Endodermal cell (in vitro differentiated cells): ENCODE results near the gene SOAT2. TPM values are rescaled to one million over a fixed set of nuclear protein-coding genes. Genes with fewer than 3 reads are reported as not detected.
A peak's percentile ranks its signal among the peaks of the same experiment; 100 is the strongest.

Source experiments
- DNase-seq: peaks from one replicate; pipeline ENCODE4 v3.0.0-alpha.2; 2017
- H3K27ac ChIP-seq: 2 replicates; pipeline ENCODE4 v1.5.1; 2013; ENCODE audit warnings: mild to moderate bottlenecking, low read depth, low read length, moderate library complexity
- H3K27me3 ChIP-seq: 2 replicates; pipeline ENCODE4 v1.6.1; 2013; ENCODE audit warnings: mild to moderate bottlenecking, low read length, moderate library complexity; ENCODE audit not compliant: insufficient read depth, control insufficient read depth, poor library complexity, severe bottlenecking
- H3K36me3 ChIP-seq: 2 replicates; pipeline ENCODE4 v1.7.0; 2013; ENCODE audit warnings: mild to moderate bottlenecking, low read length, moderate library complexity; ENCODE audit not compliant: control insufficient read depth, insufficient read depth
- H3K4me1 ChIP-seq: one replicate; pipeline ENCODE4 v1.7.0; 2013; ENCODE audit warnings: low read length; ENCODE audit not compliant: control insufficient read depth, insufficient read depth
- H3K4me3 ChIP-seq: 2 replicates; pipeline ENCODE4 v1.5.1; 2013; ENCODE audit warnings: mild to moderate bottlenecking, low read length, moderate library complexity
- H3K9ac ChIP-seq: 2 replicates; pipeline ENCODE4 v1.6.1; 2013; ENCODE audit warnings: mild to moderate bottlenecking, low read length, moderate library complexity; ENCODE audit not compliant: poor library complexity, severe bottlenecking; ENCODE audit errors: extremely low read depth
- H3K9me3 ChIP-seq: 2 replicates; pipeline ENCODE4 v1.6.1; 2013; ENCODE audit warnings: mild to moderate bottlenecking, low read length, moderate library complexity; ENCODE audit not compliant: control insufficient read depth
- H3K27ac Mint-ChIP-seq: 2 replicates; pipeline ENCODE4 v1.8.0; 2020; ENCODE audit warnings: mixed read lengths
- H3K27me3 Mint-ChIP-seq: 2 replicates; pipeline ENCODE4 v1.8.0; 2021; ENCODE audit warnings: mild to moderate bottlenecking, mixed read lengths; ENCODE audit not compliant: insufficient read depth
- H3K36me3 Mint-ChIP-seq: 2 replicates; pipeline ENCODE4 v1.8.0; 2020; ENCODE audit warnings: low read depth, mixed read lengths
- H3K4me1 Mint-ChIP-seq: 2 replicates; pipeline ENCODE4 v1.8.0; 2020; ENCODE audit warnings: mixed read lengths
- H3K4me3 Mint-ChIP-seq: 2 replicates; pipeline ENCODE4 v1.8.0; 2020; ENCODE audit warnings: mild to moderate bottlenecking, moderate library complexity, mixed read lengths
- H3K9me3 Mint-ChIP-seq: 2 replicates; pipeline ENCODE4 v1.8.0; 2020; ENCODE audit warnings: mild to moderate bottlenecking, mixed read lengths
- WGBS, 2 experiments: methylation state at CpG; one replicate each; pipeline versions ENCODE4 v1.1.5 to v1.1.7; 2013; ENCODE audit warnings: missing lambda C conversion rate in 2 of 2, mixed read lengths in 1 of 2; ENCODE audit not compliant: insufficient coverage in 1 of 2, insufficient read length in 1 of 2; 5-methylcytosine and 5-hydroxymethylcytosine counted together
- total RNA-seq, 2 donors: library from RNA; stranded (reverse); fragmentation: NEBNext Ultra II Directional in 1 of 2; extraction: Animal tissue kit (Norgen Biotek cat#: 25700) in 1 of 2; gene quantifications; 2 replicates in 1 of 2; 3 replicates in 1 of 2; pipeline ENCODE4 v1.2.1, GENCODE V29; 2021
- TF ChIP-seq, protein P1 (sequence below): fragments of 200-600 bp; sonication (generic); conservative IDR thresholded peaks from 2 replicates; pipeline ENCODE4 v1.5.0; 2021; ENCODE audit warnings: antibody characterized with exemption, mild to moderate bottlenecking

Gene SOAT2
- total RNA-seq, 2 donors from 2014 or later = 0.46 to 0.71 TPM

- WGBS, 2 experiments = 89 to 99% methylated on average over 10 to 20 of the region's 20 CpGs
- peaks cover 22% of the 10 kb centered on the region for H3K36me3 Mint-ChIP-seq
- peaks cover 12% of the 10 kb centered on the region for H3K27me3 Mint-ChIP-seq
- Histone ChIP-seq H3K9me3 (no peaks in the 10 kb centered on the region), H3K4me1 (no peaks in the 10 kb centered on the region), H3K36me3 (peaks cover 10% of the 10 kb centered on the region), H3K4me3 (no peak overlapping the region), H3K9ac (no peak overlapping the region), H3K27ac (no peak overlapping the region), H3K27me3 (no peaks in the 10 kb centered on the region)
- DNase-seq = peak; percentile 35
- H3K4me3 Mint-ChIP-seq = no peak overlapping the region
- H3K27ac Mint-ChIP-seq = no peak overlapping the region
- TF ChIP-seq, protein P1, sequence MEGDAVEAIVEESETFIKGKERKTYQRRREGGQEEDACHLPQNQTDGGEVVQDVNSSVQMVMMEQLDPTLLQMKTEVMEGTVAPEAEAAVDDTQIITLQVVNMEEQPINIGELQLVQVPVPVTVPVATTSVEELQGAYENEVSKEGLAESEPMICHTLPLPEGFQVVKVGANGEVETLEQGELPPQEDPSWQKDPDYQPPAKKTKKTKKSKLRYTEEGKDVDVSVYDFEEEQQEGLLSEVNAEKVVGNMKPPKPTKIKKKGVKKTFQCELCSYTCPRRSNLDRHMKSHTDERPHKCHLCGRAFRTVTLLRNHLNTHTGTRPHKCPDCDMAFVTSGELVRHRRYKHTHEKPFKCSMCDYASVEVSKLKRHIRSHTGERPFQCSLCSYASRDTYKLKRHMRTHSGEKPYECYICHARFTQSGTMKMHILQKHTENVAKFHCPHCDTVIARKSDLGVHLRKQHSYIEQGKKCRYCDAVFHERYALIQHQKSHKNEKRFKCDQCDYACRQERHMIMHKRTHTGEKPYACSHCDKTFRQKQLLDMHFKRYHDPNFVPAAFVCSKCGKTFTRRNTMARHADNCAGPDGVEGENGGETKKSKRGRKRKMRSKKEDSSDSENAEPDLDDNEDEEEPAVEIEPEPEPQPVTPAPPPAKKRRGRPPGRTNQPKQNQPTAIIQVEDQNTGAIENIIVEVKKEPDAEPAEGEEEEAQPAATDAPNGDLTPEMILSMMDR = no peak
- H3K9me3 Mint-ChIP-seq = no peaks in the 10 kb centered on the region
- H3K4me1 Mint-ChIP-seq = peaks cover 9% of the 10 kb centered on the region
These were observed 41.0 kb upstream of the SOAT2 start for GRCh38 chr12:53062011-53062961.

DNA sequence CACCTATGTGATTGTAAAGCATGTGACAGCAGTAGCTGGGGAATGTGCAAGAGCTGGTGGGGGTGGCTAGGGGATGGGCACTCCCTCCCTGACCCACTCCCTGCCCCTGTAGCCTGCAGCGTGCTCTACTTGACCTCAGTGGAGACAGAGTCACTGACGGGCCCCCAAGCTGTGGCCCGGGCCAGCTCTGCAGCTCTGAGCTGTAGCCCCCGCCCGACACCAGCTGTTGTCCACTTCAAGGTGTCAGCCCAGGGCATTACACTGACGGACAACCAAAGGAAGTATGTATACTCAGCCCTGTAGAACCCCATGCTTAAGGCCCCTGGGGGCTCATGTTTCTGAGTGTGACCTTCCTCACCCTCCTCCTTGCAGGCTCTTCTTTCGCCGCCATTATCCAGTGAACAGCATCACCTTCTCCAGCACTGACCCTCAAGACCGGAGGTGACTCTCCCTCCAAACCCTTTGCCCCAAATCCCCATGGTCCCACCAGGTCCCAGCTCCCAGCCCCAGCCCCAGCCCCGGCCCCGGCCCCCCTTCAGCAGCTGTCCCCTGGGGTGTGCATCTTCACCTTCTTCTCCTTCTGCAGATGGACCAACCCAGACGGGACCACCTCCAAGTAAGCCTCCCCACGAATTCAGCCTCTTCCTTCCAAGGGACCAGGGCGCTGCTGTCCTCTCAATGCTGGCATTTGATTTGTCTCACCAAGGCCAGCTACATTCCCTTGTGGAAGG lies 40.1 kb upstream of the SOAT2 start:
- Histone ChIP-seq H3K4me3 (no peak overlapping the region), H3K9ac (no peak overlapping the region), H3K27me3 (no peaks in the 10 kb centered on the region), H3K4me1 (no peaks in the 10 kb centered on the region), H3K27ac (no peak overlapping the region), H3K36me3 (peaks cover 10% of the 10 kb centered on the region), H3K9me3 (no peaks in the 10 kb centered on the region)
- peak; percentile 45 for DNase-seq
- H3K36me3 Mint-ChIP-seq = peaks cover 22% of the 10 kb centered on the region
- no peaks in the 10 kb centered on the region for H3K9me3 Mint-ChIP-seq
- peaks cover 6% of the 10 kb centered on the region for H3K27me3 Mint-ChIP-seq
- 89 to 92% methylated on average over 11 to 13 of the region's 14 CpGs for WGBS, 2 experiments
- no peak overlapping the region for H3K27ac Mint-ChIP-seq
- H3K4me3 Mint-ChIP-seq = no peak overlapping the region
- TF ChIP-seq, protein P1 = peak; percentile 29
- H3K4me1 Mint-ChIP-seq = peaks cover 9% of the 10 kb centered on the region

- Mint-ChIP-seq H3K27ac (no peak overlapping the region), H3K4me1 (peaks cover 12% of the 10 kb centered on the region), H3K4me3 (no peak overlapping the region), H3K36me3 (peaks cover 22% of the 10 kb centered on the region), H3K9me3 (no peaks in the 10 kb centered on the region), H3K27me3 (peaks cover 5% of the 10 kb centered on the region)
- H3K9ac ChIP-seq = no peak overlapping the region
- no peaks in the 10 kb centered on the region for H3K27me3 ChIP-seq
- no peak overlapping the region for H3K4me3 ChIP-seq
- TF ChIP-seq, protein P1 = no peak
- H3K36me3 ChIP-seq = peaks cover 10% of the 10 kb centered on the region
- WGBS, 2 experiments = 91 to 95% methylated on average over 8 to 13 of the region's 13 CpGs
- peak; percentile 44 for DNase-seq
- H3K27ac ChIP-seq = no peak overlapping the region
- H3K9me3 ChIP-seq = no peaks in the 10 kb centered on the region
- H3K4me1 ChIP-seq = no peaks in the 10 kb centered on the region
These were observed 39.3 kb upstream of the SOAT2 start for GRCh38 chr12:53063708-53064612.
